Embryonic facial prominence (tissue), 1 donor: ENCODE measurements around the gene AP3B2.
A peak's percentile ranks its signal among the peaks of the same experiment; 100 is the strongest.
"Not testable (repeated sequence)": the region's sequence is repeated elsewhere in the genome, so short reads cannot be mapped to it uniquely, and the experiment has no call there.

Experiments
- DNase-seq: peaks from one replicate; pipeline ENCODE4 v3.0.0-alpha.2; 2016; ENCODE audit errors: extremely low spot score

The AP3B2 gene, protein sequence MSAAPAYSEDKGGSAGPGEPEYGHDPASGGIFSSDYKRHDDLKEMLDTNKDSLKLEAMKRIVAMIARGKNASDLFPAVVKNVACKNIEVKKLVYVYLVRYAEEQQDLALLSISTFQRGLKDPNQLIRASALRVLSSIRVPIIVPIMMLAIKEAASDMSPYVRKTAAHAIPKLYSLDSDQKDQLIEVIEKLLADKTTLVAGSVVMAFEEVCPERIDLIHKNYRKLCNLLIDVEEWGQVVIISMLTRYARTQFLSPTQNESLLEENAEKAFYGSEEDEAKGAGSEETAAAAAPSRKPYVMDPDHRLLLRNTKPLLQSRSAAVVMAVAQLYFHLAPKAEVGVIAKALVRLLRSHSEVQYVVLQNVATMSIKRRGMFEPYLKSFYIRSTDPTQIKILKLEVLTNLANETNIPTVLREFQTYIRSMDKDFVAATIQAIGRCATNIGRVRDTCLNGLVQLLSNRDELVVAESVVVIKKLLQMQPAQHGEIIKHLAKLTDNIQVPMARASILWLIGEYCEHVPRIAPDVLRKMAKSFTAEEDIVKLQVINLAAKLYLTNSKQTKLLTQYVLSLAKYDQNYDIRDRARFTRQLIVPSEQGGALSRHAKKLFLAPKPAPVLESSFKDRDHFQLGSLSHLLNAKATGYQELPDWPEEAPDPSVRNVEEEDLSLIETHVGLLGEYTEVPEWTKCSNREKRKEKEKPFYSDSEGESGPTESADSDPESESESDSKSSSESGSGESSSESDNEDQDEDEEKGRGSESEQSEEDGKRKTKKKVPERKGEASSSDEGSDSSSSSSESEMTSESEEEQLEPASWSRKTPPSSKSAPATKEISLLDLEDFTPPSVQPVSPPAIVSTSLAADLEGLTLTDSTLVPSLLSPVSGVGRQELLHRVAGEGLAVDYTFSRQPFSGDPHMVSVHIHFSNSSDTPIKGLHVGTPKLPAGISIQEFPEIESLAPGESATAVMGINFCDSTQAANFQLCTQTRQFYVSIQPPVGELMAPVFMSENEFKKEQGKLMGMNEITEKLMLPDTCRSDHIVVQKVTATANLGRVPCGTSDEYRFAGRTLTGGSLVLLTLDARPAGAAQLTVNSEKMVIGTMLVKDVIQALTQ

DNA sequence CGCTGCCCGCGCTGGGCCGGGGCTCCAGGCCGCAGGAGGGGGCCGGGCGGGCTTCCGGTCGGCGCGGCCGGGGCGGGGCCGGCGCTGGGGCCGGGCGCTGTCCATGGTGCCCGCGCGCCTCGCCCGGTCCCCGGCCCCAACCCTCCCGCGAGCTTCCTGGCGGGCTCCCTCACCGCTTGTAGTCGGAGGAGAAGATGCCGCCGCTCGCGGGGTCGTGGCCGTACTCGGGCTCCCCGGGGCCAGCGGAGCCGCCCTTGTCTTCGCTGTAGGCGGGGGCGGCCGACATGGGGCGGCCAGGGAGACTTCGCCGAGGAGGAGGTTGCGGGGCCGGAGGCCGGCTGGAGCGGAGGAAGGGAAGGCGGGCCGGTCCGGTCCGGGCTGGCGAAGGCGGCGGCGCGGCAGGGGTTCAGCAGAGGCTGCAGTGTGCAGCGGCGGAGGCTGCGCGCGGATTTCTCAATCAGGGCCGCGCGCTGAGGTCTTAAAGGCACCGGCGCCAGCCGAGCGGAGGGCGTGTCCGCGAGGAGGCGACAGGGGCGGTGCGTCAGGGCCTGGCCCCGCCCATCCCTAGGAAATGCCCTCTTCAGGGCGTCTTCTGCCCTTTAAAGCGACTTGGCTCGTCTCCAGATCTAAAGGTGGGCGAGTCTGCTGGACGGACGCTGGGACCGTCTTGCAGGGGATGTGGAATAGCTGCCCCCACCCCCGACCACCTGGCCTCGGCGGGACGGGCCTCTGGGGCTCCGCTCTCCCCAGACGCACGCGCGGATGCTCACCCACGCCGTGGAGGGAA lies at the start of gene AP3B2:
TSS of gene AP3B2 (minus strand) at position 455 of the 787 bp plus-strand sequence. CDS start at position 286, 169 bp downstream.
- no peak for DNase-seq

DNA sequence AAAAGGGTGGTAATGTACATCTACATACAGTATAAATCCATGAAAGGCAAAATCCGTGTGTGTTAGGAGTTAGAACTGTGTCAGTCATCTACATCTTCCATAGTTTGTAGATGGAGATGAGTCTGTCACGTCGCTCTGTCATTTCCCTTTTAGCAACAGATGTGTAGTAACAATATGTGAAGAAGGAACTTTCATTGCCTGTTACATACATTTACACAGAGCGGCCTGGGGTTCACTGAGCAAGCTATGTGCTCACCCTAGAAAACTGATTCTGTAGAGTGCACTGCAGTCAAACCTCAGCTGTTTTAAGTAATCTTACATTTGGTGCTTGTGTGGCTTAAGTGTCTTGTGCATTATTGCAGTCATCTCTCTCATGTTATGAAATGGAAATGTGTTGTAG lies 41.6 kb upstream of the AP3B2 start:
- DNase-seq = no peak

DNA sequence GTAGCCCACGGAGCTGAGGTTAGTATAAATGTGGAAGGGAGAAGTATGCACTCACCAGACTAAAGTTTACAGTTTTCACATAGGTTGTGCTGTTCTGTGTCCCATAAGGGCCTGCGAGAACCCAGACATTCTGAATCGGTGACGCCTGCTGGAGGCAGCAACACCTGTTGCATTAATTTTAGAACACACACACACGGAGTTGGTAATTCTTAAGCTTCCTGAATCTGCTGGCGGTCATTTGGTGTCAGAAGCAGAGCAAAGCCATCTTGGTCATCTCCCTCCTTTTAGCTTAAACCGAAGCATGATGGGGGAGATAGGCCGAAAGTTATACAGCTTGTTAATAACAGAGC lies 41.1 kb upstream of the AP3B2 start:
- no peak for DNase-seq

DNA sequence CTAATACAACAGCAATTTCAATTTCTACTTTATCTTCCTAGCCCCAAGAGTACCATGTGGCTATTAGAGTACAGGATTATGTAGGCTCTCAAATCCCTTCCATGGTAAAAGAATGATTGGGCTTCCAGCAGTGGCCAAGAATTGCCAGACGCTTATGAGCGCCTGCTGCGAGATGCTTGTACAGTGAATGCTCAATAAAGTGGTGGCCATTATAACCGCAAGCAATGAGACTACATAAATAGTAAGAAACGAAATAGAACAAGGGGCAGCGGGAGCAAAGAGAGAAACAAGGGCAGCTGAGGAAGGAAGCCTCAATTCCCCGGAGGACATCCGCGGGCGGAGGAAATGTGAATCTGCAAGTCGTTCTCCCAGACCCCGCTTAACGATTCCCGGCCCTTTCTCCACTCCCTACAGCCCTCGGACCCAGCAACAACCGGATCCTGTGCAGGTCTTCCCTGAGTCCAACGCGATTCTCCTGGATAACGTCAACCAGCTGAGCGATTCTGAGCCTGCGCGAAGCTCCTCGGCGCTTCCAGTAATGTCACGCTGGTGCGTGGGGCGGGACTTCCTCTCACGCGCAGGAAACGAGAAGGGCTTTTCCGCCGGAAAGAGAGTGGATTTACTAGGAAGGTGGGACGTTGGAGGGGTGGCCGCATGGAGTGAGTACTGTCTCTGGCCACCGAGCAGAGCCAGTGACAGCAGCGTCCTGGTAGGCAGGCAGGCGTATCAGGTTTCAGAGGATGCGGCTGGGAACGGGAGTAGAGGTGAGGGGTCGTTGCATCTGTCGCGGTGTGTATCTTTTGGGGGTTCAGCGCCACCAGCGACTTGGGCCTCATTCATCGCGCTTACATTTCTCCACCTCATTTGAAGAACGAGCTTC lies 40.5 kb upstream of the AP3B2 start:
- DNase-seq = peak; percentile 91

DNA sequence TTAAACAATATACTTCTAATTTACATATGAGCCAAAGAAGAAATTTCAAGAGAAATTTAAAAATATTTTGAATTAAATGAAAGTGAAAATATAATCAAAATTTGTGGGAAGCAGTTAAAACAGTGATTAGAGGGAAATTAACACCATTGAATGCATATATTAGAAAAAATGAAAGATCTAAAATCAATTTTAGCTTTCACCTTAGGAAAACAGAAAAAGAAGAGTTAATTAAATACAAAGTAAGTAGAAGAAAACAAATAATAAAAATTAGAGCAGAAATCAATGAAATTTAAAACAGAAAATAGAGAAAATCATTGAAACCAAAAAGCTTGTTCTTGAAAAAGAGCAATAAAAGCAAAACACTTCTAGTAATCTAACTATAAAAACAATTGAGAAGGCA lies 38.6 kb upstream of the AP3B2 start:
- no peak for DNase-seq

DNA sequence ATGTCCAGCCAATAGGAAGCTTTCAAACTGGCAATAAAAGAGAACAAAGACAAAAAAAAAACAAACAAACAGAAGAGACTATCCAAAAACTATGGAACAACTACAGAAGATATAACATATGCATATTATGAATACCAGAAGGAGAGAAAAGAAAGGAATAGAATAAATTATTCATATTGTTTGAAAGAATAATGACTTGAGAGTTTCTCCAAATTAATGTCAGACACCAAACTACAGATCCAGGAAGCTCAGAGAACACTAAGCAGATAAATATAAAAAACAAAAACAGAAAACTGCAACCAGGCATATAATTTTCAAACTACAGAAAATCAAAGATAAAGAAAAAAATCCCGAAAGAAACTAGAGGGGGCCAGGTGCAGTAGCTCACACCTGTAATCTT lies 34.1 kb upstream of the AP3B2 start:
- DNase-seq = no peak

DNA sequence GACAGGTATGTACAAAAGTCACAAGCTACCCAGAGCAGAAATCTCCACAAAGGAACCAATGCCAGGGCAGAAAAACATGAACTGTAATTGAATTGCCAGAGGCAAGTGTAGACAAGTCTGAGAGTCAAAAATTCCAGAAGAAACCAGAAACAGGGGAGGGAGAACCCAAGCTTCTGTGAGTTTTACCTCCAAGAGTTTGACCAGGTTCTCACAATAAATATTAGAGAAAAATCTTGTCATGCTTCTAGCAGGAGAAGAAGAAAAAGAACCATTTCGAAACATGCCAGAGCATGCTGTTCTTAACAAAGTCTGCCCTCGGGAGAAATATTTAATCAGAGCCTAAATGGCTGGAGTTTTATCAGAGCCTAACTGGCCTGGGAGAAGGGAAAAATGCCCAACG lies 32.5 kb upstream of the AP3B2 start:
- no peak for DNase-seq

DNA sequence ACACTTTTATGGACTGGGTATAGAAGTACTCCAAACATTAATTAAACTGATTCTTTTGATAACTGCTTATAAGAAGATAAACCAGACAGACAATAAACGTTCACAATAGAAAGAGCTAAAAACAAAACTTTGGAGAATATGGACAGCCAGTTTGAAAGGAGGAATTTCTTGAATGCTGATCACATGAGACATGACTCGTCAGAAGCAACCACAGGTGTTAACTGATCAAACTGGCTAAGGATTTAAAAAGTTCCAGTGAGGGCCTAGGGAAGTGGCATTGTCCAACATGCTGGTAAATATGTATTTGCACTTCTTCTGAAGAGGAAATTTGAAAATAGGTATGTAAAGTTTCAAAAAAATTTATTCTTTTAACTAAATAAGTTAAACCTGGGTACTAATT lies 29.4 kb upstream of the AP3B2 start:
- no peak for DNase-seq

DNA sequence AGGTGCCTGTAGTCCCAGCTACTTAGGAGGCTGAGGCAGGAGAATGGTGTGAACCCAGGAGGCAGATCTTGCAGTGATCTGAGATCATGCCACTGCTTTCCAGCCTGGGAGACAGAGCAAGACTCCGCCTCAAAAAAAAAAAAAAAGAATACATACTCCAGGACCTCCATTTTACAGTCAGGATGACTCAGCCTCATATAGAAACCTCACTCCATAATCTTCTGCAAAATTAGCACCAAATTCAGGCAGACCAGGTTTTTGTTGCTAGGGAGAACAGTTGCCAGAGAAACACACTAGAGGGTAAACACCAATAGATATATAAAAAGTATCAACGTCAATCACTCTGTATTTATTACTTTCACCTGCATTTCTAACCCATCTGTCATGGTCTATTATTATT lies 28.3 kb upstream of the AP3B2 start:
- DNase-seq = no peak

DNA sequence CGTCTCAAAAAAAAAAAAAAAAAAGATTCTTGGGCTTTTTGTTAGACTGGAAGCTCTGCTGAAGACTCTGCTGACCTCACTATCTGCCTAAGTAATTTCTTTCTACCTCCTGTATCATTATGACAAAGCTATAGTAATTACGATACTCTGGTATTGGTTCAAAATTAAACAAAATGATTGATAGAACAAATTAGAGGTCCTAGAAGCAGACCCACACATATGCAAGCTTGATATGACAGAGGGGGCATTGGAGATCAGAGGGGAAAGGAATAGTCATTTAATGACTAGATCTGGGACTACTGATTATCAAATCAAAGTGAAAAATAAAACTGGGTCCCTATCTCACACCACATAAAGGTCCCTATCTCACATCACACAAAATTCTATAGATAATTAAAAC lies 21.9 kb upstream of the AP3B2 start:
- DNase-seq = no peak

DNA sequence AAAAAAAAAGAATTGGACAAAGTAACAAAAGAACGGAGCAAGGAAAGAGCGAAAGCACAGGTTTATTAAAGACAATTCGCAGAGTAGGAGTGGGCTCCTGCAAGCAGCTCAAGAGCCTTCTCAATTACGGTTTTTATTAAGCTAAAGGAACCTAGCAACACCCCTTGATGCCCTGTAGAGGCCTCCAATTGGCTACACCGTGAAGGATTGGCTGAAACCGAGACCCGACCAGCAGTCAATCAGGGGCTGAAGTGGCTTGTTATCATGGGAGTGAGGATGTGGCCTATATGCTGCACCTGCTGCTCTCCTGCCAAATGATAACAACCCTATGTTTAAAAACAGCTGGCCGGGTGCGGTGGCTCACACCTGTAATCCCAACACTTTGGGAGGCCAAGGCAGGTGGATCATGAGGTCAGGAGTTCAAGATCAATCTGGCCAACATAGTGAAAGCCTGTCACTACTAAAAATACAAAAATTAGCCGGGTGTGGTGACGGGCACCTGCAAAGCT lies 20.4 kb upstream of the AP3B2 start:
- no peak for DNase-seq

DNA sequence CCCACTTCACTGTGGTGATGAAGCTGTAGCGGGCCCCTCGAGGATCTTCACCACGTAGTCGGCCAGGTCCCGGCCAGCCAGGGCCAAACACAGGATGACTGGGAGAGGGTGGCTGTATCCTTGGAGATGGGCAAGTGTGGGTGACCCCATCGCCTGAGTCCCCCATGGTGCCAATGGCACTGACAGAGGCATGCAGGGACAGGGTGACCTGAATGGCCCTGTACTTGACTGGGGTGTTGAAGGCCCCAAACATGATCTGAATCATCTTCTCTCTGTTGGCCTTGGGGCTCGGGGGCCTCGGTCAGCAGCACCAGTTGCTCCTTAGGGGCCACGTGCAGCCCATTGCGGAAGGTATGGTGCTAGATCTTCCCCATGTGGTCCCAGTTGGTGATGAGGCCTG lies 17.1 kb upstream of the AP3B2 start:
- DNase-seq = no peak

DNA sequence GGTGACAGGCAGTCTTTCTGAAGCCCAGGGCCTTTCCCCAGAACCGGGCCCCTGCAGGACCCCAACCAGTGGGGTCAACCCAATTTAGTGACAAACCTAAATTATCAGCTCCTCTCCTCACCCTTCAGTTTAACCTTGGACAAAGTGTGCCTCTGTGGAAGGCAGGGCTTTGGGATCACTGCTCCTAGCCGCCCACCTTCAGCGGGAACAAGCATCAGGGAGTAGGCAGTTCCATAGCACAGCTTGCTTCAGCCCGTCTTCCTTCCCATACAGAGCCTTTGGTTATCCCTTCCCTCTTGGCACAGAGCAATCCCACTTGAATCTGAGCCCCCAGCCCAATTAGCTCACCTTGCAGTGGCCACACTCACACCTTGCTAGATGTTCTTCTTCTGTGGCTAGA lies 5.3 kb upstream of the AP3B2 start:
- no peak for DNase-seq

DNA sequence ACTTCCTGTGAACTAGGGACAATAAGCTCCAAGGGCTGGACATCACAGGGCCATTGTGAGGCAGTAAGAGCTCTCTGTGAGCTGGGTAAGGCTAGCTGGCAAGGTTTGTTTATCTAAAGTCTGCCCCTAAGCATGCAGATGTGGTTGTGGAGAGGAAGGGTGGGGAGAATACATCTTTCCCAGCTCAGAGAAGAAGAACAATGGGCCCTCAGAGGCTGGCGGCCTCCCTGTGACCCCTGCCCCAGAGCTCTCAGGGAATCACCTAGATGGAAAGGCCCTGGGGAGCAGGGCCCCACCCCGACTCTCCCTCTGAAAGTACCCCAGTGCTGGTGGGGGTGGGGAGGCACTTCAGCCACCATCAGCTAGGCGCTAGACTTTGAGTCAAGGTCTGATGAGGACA lies 4.3 kb upstream of the AP3B2 start:
- DNase-seq = no peak

DNA sequence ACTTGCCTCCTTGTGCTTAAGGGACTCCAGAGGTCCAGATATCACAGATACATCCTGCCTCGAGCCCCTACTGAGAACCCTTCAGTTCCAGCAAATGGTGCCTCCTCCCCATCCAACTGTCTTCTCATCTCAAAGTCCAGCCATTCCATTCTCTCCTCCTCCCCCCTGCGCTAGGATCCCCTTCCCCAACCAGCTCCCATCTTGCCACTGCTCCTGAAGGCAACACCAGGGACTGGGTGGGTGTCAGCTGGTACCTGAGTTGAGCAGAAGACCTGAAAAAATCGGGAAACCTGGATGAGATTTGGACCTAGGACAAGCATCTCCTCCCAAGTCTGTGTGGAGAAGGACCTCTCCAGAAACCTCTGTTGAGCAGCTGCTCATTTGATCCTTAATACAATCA lies 2.4 kb upstream of the AP3B2 start:
- no peak for DNase-seq

DNA sequence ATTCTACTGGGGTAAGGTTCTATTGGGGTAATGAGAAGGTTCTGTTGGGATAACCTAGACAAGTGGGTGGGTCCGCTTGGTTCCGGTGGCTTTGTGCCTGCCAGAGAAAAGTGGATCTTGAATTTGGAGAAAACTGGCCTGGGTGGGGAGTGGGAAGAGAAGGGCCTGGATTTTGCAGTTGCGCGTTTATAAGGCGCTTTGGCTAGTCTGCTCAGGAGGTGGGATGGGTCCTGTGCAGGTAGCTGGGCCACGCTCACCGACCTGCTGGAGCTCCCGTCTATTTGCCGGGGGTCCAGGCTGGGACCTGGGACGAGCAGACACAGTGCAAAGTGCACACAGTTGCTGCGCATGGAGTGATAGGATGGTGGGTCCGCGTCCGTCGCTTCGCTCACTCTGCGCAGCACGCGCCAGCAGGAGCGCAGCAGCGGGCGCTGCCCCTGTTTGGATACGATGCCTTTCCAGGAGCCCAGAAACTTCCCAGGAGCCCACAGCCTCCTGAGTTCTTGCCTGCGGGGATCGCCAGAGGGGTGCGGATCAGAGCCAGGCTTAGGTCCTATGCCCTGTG lies 1.3 kb upstream of the AP3B2 start:
- no peak for DNase-seq

DNA sequence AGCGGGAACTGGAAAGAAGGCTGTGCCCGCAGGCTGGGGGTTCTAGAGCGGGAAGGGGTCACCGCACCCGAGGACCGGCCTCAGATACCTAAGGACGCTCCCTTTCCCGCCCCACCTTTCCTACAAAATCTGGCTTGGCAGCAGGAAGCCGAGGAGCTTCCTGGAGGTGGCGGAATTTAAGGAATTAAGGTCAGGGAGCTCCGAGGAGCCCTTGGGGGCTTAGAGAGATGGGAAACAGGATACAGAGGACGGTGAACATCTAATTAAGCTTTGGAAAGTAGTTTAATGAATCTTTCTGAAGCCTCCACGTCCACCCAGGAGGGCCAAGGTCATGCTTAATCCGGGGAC lies 507 bp upstream of the AP3B2 start:
- no peak for DNase-seq

DNA sequence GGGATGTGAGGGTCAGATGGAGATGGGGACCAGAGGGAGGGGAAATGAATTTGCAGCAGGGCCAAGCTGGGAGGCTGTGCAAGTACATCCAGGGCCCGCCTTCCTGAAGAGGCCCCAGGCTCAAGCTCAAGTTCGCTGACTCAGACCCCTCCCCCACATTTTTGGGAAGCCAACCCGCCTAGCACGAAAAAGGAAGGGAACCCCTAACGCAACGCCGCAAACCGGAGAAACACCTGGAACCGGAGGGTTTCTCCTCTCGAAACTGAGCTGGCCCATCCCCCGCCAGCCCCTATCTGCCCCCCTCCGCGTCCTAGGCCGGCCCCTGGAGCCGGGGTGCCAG lies 624 bp downstream of the AP3B2 start:
- no peak for DNase-seq

DNA sequence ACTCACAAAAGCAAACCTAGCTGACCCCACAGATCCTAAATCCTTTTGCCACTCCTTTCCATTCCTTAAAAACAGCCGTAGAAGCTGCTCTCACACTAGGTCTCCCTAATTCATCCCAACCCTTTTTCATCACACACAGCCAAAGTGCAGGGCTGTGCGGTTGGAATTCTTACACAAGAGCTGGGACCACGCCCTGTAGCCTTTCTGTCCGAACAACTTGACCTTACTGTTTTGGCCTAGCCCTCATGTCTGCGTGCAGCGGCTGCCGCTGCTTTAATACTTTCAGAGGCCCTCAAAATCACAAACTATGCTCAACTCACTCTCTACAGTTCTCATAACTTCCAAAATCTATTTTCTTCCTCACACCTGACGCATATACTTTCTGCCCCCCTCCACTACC lies 3.8 kb downstream of the AP3B2 start:
- DNase-seq = not testable (repeated sequence)

DNA sequence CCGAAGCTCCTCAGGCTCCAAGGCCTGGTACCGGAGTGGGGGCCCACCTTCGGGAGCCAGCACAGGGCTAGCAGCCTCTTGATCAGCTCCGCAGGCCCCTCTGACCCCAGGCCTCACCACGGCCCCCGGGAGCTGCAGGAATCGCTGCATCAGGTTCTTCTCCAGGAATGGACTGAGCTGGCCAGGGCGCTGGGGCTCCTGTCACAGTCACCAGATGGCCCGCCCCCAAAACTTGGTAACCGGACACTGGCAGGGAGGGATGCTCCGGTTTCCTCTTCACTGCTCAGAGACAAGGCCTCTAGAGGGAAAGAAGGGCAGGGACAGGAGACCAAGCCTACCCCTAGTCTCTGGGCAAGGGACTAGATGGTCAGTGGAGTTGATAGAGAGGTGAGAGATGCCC lies 9.9 kb downstream of the AP3B2 start:
- no peak for DNase-seq
